H1 (cell line): ENCODE data around the gene CEL. TPM values are rescaled to one million over a fixed set of nuclear protein-coding genes. Genes with fewer than 3 reads are reported as not detected.

Experiments
- POU5F1 ChIP-seq: IDR thresholded peaks from 2 replicates; pipeline ENCODE4 v1.6.1; 2011; ENCODE audit warnings: low read depth, mild to moderate bottlenecking, low read length, moderate library complexity
- TAF1 ChIP-seq: IDR thresholded peaks from 2 replicates; pipeline ENCODE4 v1.6.1; 2011; ENCODE audit warnings: mild to moderate bottlenecking, low read depth, low read length
- YY1 ChIP-seq: IDR thresholded peaks from 2 replicates; pipeline ENCODE4 v1.6.1; 2011; ENCODE audit warnings: low read depth, mild to moderate bottlenecking, low read length
- polyA plus RNA-seq, 7 experiments: library from polyadenylated mRNA; depleted of rRNA in 3 of 7; stranded (reverse) in 5 of 7; unstranded in 2 of 7; fragments of >200 nt in 5 of 7; fragments of 200-250 nt in 2 of 7; gene quantifications; 1 replicate in 5 of 7; 2 replicates in 1 of 7; 4 replicates in 1 of 7; pipeline versions ENCODE4 v1.2.1 to v1.2.3, GENCODE V29; 2011 to 2013; ENCODE audit warnings: missing spikeins in 2 of 7, mixed read lengths in 2 of 7
- total RNA-seq: library from RNA; stranded (reverse); fragmentation: NEBNext Ultra II Directional; extraction: Animal tissue kit (Norgen Biotek cat#: 25700); gene quantifications from 2 replicates; pipeline ENCODE4 v1.2.1, GENCODE V29; 2021

Gene CEL
- total and polyA plus RNA-seq, 2 of the 8 experiments (the other 6 are each of a cell fraction or from before 2014, with no cell fraction given) = 1.8 to 3.4 TPM

- TF ChIP-seq TAF1 (no peak), YY1 (no peak), POU5F1 (no peak)
Observed at GRCh38 chr9:133014696-133015095, 47.1 kb upstream of the CEL start (continued).
